ENCODE results near the gene PRELID2.
"Not testable (repeated sequence)": the region's sequence is repeated elsewhere in the genome, so short reads cannot be mapped to it uniquely, and the experiment has no call there.

GRCh38 chr5:145798503-145798902 lies 36.6 kb downstream of the PRELID2 start:
- TF ChIP-seq CTCF (conservative IDR thresholded peaks at IDR 0.05; ENCODE audit: low read length); EZH2phosphoT487 (IDR thresholded peaks at IDR 0.05; ENCODE audit: borderline replicate concordance): not testable (repeated sequence)
